SK-N-SH (cell line): ENCODE data around the gene CNTNAP2.

ENCODE experiments used
- CTCF ChIP-seq: fragments of 200-600 bp; sonication (generic); IDR thresholded peaks from 2 replicates; pipeline ENCODE4 v1.6.1; 2017; ENCODE audit warnings: antibody characterized with exemption, mild to moderate bottlenecking, moderate library complexity
- FOXM1 ChIP-seq: IDR thresholded peaks from 2 replicates; pipeline ENCODE4 v1.4.0; 2012; ENCODE audit warnings: low read depth, mild to moderate bottlenecking
- GATA2 ChIP-seq: sonication (generic); formaldehyde crosslinking; IDR thresholded peaks from 2 replicates; pipeline ENCODE4 v1.5.0; 2020; ENCODE audit warnings: mild to moderate bottlenecking, missing genetic modification reagents
- JUND ChIP-seq: IDR thresholded peaks from 2 replicates; pipeline ENCODE4 v1.4.0; 2012
- MAX ChIP-seq: IDR thresholded peaks from 2 replicates; pipeline ENCODE4 v1.4.0; 2012; ENCODE audit warnings: low read depth
- MEF2A ChIP-seq: IDR thresholded peaks from 2 replicates; pipeline ENCODE4 v1.4.0; 2012; ENCODE audit warnings: low read depth, borderline replicate concordance
- POLR2AphosphoS5 ChIP-seq: IDR thresholded peaks from 2 replicates; pipeline ENCODE4 v1.6.1; 2012; ENCODE audit warnings: low read depth, low read length
- RAD21 ChIP-seq: IDR thresholded peaks from 2 replicates; pipeline ENCODE4 v1.6.1; 2012; ENCODE audit warnings: mild to moderate bottlenecking, low read length
- RXRA ChIP-seq: IDR thresholded peaks from 2 replicates; pipeline ENCODE4 v1.4.0; 2012; ENCODE audit warnings: low read depth, mild to moderate bottlenecking, borderline replicate concordance
- USF1 ChIP-seq: IDR thresholded peaks from 2 replicates; pipeline ENCODE4 v1.4.0; 2012; ENCODE audit warnings: low read depth, borderline replicate concordance
- YY1 ChIP-seq: IDR thresholded peaks from 2 replicates; pipeline ENCODE4 v1.4.0; 2012; ENCODE audit warnings: low read depth, mild to moderate bottlenecking
- ZBTB33 ChIP-seq: IDR thresholded peaks from 2 replicates; pipeline ENCODE4 v1.4.0; 2012; ENCODE audit warnings: low read depth, borderline replicate concordance
- TF ChIP-seq, protein P1 (sequence below): fragments of 150-350 bp; IDR thresholded peaks from 2 replicates; pipeline ENCODE4 v1.6.1; 2016; ENCODE audit warnings: mild to moderate bottlenecking, low read depth, low read length

DNA sequence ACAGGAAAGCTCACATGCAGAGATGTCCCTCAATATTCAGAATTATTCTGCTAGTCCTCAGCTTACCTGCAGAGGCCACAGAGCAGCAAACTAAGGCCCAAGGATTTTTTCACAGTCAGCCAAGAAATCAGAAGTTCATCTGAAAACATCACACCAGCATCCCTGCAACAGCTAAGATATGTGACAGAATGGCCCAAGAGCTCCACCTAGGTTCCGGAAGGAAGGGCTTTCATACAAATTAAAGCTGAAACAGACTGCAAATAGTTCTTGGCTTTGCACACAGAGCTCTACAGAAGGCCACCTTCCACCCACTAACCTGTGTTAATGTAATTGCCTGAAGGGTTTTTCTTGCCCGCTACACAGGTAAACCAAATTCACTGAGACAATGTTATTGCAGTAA lies 2035.2 kb downstream of the CNTNAP2 start:
- no peak for TF ChIP-seq RAD21
- TF ChIP-seq CTCF, result peak; percentile 11; the same call in 1 of the 2 replicates
- TF ChIP-seq YY1, result no peak
- no peak for TF ChIP-seq FOXM1
- TF ChIP-seq MEF2A, result no peak
- TF ChIP-seq MAX, result no peak
- TF ChIP-seq GATA2, result no peak
- TF ChIP-seq JUND, result no peak
- no peak for TF ChIP-seq ZBTB33
- TF ChIP-seq, protein P1, sequence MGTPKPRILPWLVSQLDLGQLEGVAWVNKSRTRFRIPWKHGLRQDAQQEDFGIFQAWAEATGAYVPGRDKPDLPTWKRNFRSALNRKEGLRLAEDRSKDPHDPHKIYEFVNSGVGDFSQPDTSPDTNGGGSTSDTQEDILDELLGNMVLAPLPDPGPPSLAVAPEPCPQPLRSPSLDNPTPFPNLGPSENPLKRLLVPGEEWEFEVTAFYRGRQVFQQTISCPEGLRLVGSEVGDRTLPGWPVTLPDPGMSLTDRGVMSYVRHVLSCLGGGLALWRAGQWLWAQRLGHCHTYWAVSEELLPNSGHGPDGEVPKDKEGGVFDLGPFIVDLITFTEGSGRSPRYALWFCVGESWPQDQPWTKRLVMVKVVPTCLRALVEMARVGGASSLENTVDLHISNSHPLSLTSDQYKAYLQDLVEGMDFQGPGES, result no peak
- TF ChIP-seq RXRA, result no peak
- TF ChIP-seq POLR2AphosphoS5, result no peak
- TF ChIP-seq USF1, result no peak
